ENCODE data around the gene ICA1L.

- TF ChIP-seq CTCF (IDR thresholded peaks at IDR 0.05; ENCODE audit: poor library complexity) (no peak), EZH2 (IDR thresholded peaks at IDR 0.05; ENCODE audit: borderline replicate concordance) (no peak), EZH2phosphoT487 (IDR thresholded peaks at IDR 0.05; ENCODE audit: low read depth, severe bottlenecking, unreplicated experiment) (no peak)
Observed at GRCh38 chr2:202815548-202816360, 55.8 kb downstream of the ICA1L start.
